ENCODE results near the gene KCNJ12. TPM values are rescaled to one million over a fixed set of nuclear protein-coding genes. Genes with fewer than 3 reads are reported as not detected.

Gene KCNJ12
- polyA plus RNA-seq, 3 donors, result not detected

- Histone ChIP-seq H3K4me2 (replicated peaks; ENCODE audit: extremely low read depth, low read length, poor library complexity, severe bottlenecking) (no peak overlapping the region), H3K27me3 (ENCODE audit: control insufficient read depth in 2 of 2, insufficient read depth in 2 of 2, low read length in 2 of 2) (peaks cover 4 to 22% of the 10 kb centered on the region in 2 donors), H3K9me3 (replicated peaks in 1 of 2; ENCODE audit: control insufficient read depth in 1 of 2, insufficient read depth in 1 of 2, low read length in 2 of 2) (no peaks in the 10 kb centered on the region), H3K36me3 (replicated peaks in 1 of 2; ENCODE audit: control insufficient read depth in 1 of 2, insufficient read depth in 2 of 2, low read length in 2 of 2) (no peaks in the 10 kb centered on the region), H3K27ac (ENCODE audit: low read depth in 1 of 2, low read length in 2 of 2) (no peak overlapping the region), H4K20me1 (ENCODE audit: insufficient read depth, low read length) (no peaks in the 10 kb centered on the region), H3K4me3 (replicated peaks in 1 of 3; ENCODE audit: low read depth in 2 of 3, low read length in 3 of 3) (no peak overlapping the region), H3K79me2 (ENCODE audit: insufficient read depth, low read length) (no peaks in the 10 kb centered on the region), H2AFZ (ENCODE audit: insufficient read depth, low read depth, low read length, poor library complexity, severe bottlenecking) (no peak overlapping the region), H3K9ac (ENCODE audit: insufficient read depth, low read length, poor library complexity, severe bottlenecking) (no peak overlapping the region), H3K4me1 (ENCODE audit: control insufficient read depth in 1 of 2, insufficient read depth in 2 of 2, low read length in 2 of 2) (peaks cover 8 to 12% of the 10 kb centered on the region in 2 donors)
- peaks cover 0 to 2% of the 10 kb centered on the region in 2 donors for H3K36me3 Mint-ChIP-seq
- H3K27ac Mint-ChIP-seq, result no peak overlapping the region
- WGBS (ENCODE audit: insufficient coverage), result 98% methylated on average over 6 of the region's 11 CpGs
- H3K27me3 Mint-ChIP-seq (ENCODE audit: low read depth in 3 of 3), result peaks cover 28 to 40% (median 38%) of the 10 kb centered on the region in 3 donors
- DNase-seq, result no peak
- intact Hi-C loops (cut with micrococcal nuclease), result no loop called here
- H3K4me3 Mint-ChIP-seq, result no peak overlapping the region
- peaks cover 0 to 10% (median 4%) of the 10 kb centered on the region in 7 donors for H3K9me3 Mint-ChIP-seq
- TF ChIP-seq CTCF (IDR thresholded peaks at IDR 0.05), result no peak
- H3K4me1 Mint-ChIP-seq, result peaks cover 11% of the 10 kb centered on the region
Observed at GRCh38 chr17:21466550-21466949, 90.4 kb downstream of the KCNJ12 start.

- Mint-ChIP-seq H3K4me3 (no peak overlapping the region), H3K4me1 (peaks cover 11% of the 10 kb centered on the region), H3K9me3 (peaks cover 0 to 10% (median 4%) of the 10 kb centered on the region in 7 donors), H3K27ac (no peak overlapping the region), H3K27me3 (ENCODE audit: low read depth in 3 of 3) (peaks cover 30 to 38% (median 36%) of the 10 kb centered on the region in 3 donors), H3K36me3 (peaks cover 0 to 2% of the 10 kb centered on the region in 2 donors)
- Histone ChIP-seq H3K36me3 (replicated peaks in 1 of 2; ENCODE audit: control insufficient read depth in 1 of 2, insufficient read depth in 2 of 2, low read length in 2 of 2) (no peaks in the 10 kb centered on the region), H3K27ac (ENCODE audit: low read depth in 1 of 2, low read length in 2 of 2) (no peak overlapping the region), H3K79me2 (ENCODE audit: insufficient read depth, low read length) (no peaks in the 10 kb centered on the region), H3K9ac (ENCODE audit: insufficient read depth, low read length, poor library complexity, severe bottlenecking) (no peak overlapping the region), H2AFZ (ENCODE audit: insufficient read depth, low read depth, low read length, poor library complexity, severe bottlenecking) (no peak overlapping the region), H3K27me3 (ENCODE audit: control insufficient read depth in 2 of 2, insufficient read depth in 2 of 2, low read length in 2 of 2) (peaks cover 4 to 22% of the 10 kb centered on the region in 2 donors), H4K20me1 (ENCODE audit: insufficient read depth, low read length) (no peaks in the 10 kb centered on the region), H3K4me3 (replicated peaks in 1 of 3; ENCODE audit: low read depth in 2 of 3, low read length in 3 of 3) (no peak overlapping the region), H3K4me1 (ENCODE audit: control insufficient read depth in 1 of 2, insufficient read depth in 2 of 2, low read length in 2 of 2) (peaks cover 8 to 12% of the 10 kb centered on the region in 2 donors), H3K4me2 (replicated peaks; ENCODE audit: extremely low read depth, low read length, poor library complexity, severe bottlenecking) (no peak overlapping the region), H3K9me3 (replicated peaks in 1 of 2; ENCODE audit: control insufficient read depth in 1 of 2, insufficient read depth in 1 of 2, low read length in 2 of 2) (no peaks in the 10 kb centered on the region)
- intact Hi-C loops (cut with micrococcal nuclease), result no loop called here
- 90% methylated on average over 3 of the region's 7 CpGs for WGBS (ENCODE audit: insufficient coverage)
- no peak for TF ChIP-seq CTCF (IDR thresholded peaks at IDR 0.05)
- no peak for DNase-seq
Observed at GRCh38 chr17:21467196-21467595, 91.0 kb downstream of the KCNJ12 start.

Data from CD14-positive monocyte (primary cell).